Measurements from ENCODE around the gene UBAP2.

UBAP2 gene

DNA sequence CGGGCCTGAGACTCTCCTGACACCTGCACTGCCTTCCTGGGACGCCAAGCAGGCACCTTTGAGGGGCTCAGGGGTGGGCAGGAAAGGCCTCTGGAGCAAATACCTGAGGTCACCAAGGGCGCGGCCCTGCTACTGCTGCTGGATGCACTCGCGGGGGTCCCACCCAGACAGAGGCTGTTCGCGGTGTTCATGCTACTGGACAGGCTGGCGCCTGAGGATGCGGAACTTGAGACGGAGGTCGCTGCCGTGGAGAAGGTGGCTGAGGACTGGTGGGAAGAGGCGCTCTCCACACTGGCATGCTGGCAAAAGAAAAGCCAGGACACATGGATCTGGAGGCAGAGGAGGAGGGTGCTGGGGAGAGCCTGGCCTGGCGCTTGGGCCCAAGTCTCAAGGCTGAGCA lies 121.0 kb downstream of the UBAP2 start:
- in situ Hi-C loops (cut with MboI; ENCODE audit: low pct_unique_long_range_greater_than_20kb, low sequenced_read_pairs, unreplicated experiment) = no loop called here
- no peak for TF ChIP-seq CTCF (IDR thresholded peaks at IDR 0.05; ENCODE audit: extremely low read depth, insufficient read depth, missing control alignments)
- no peak for DNase-seq (ENCODE audit: low spot score)

DNA sequence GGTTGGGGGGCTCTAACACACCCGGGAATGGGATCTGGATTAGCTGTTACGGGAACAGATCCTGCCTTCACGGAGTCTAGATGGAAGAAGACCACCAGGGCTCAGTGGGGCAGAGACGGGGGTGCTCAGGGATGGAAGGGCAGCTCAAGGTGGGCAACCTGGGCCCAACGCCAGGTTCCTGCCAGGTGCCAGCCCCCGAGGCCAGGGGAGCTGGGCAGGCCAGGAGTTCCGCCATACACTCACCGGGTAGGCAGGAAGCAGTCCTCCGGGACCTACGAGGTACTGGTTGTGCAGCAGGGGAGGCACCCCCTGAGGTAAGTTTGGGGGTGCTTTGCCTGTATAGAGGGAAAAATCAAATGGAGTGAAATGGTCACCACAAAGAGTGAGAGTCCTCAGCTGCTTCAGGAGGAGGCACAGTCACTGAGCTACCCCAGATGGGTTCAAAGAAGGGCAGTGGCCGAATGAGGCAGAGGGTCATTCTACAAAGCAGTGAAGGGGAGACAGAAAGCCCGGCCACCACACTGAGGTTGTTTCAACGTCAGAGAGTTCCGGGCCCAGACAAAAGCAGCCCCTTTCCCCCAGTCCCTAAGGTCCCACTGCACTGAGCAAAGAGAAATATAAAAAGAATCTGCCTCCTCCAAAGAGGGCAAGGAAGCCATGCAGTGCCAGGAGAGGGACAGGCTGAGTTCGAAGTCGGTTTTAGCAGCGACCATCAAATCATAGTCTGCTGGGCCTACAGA lies 121.8 kb downstream of the UBAP2 start:
- no peak for TF ChIP-seq CTCF (IDR thresholded peaks at IDR 0.05; ENCODE audit: extremely low read depth, insufficient read depth, missing control alignments)
- in situ Hi-C loops (cut with MboI; ENCODE audit: low pct_unique_long_range_greater_than_20kb, low sequenced_read_pairs, unreplicated experiment) = no loop called here
- no peak for DNase-seq (ENCODE audit: low spot score)

DNA sequence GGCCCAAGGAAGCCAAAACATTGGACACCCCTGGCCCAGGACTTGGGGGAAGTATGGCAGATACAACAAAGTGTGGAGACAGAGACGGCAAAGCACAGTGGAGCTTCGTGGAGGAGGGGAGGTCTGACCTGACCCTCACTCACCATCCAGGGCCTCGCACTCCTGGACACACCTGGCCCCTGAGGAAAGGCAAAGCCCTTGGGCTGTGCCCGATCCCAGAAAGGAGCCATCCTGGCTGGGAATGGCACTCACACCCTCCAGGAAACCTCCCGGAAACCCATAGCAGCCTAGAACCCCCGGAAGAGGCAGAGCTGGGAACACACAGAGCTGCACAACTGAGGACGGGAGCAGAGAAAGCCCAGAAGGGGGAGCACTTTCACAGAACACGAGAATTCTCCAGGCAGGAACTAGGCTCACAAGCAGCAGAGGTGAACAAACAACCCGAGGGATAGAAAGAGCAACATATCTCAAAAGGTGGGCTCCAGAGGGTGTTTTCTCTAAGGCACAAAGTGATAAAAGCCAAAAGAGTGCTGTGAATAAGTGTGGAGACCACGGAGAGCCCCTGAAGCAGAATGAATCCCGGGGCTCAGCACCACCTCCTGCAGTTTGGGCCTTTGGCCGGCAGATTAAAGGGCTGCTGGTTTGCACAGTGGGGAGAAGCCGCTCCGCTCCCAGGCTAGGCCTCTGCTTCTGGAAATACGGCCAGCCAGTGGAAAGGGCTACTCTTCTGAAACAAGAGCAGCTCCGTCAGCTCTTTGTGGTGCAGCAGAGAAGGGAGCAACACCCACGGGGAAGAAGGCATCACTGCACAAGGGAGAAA lies 123.5 kb downstream of the UBAP2 start:
- in situ Hi-C loops (cut with MboI; ENCODE audit: low pct_unique_long_range_greater_than_20kb, low sequenced_read_pairs, unreplicated experiment) = no loop called here

GRCh38 chr9:33923998-33924701 lies 124.5 kb downstream of the UBAP2 start:
- no peak for TF ChIP-seq CTCF (IDR thresholded peaks at IDR 0.05; ENCODE audit: extremely low read depth, insufficient read depth, missing control alignments)
- DNase-seq (ENCODE audit: low spot score) = no peak
- in situ Hi-C loops (cut with MboI; ENCODE audit: low pct_unique_long_range_greater_than_20kb, low sequenced_read_pairs, unreplicated experiment) = no loop called here

More for the DNA sequence above, 123.5 kb downstream of the UBAP2 start:
- peak; percentile 56 for TF ChIP-seq CTCF (IDR thresholded peaks at IDR 0.05; ENCODE audit: extremely low read depth, insufficient read depth, missing control alignments)
- DNase-seq (ENCODE audit: low spot score) = peak; percentile 61

DNA sequence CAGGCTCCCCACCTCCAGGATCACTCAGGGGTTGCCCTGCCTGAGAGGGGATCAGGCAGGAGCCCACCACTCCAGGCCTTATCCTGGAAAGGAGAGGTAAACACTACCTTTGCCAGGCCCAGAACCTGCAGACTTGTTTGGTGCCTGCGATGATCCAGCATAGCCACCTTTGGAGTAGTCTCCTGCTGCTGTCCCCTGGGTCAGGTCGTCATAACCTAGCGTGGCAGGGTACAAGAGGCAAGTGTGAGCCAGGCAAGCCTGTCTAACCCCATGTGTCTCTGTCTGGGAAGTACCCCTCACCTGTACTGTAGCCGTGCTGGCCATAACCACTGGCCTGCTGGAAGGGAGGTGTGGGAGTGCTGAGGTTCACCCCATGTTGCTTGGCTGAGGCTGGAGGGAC lies 125.6 kb downstream of the UBAP2 start:
- in situ Hi-C loops (cut with MboI; ENCODE audit: low pct_unique_long_range_greater_than_20kb, low sequenced_read_pairs, unreplicated experiment) = no loop called here
- DNase-seq (ENCODE audit: low spot score) = no peak
- TF ChIP-seq CTCF (IDR thresholded peaks at IDR 0.05; ENCODE audit: extremely low read depth, insufficient read depth, missing control alignments) = no peak

All from GM13977 (cell line).